ENCODE measurements around the gene DOCK4. TPM values are rescaled to one million over a fixed set of nuclear protein-coding genes. Genes with fewer than 3 reads are reported as not detected.

DOCK4 gene
- total and polyA plus RNA-seq, 2 of the 8 experiments (the other 6 are each of a cell fraction or from before 2014, with no cell fraction given), result 5.1 to 23.6 TPM

- ChIA-PET CTCF (ENCODE audit: partially characterized antibody) (interaction anchor here (1.0 to 1.4 kb wide), 2 partner anchors 71 to 195 kb away, joined by 3 read pairs; no protein-coding TSS in a partner anchor), POLR2A (ENCODE audit: partially characterized antibody) (no interaction called here)
- TF ChIP-seq KDM4A (IDR thresholded peaks at IDR 0.05; ENCODE audit: low read depth, low read length, severe bottlenecking), result no peak
- TF ChIP-seq CREB1 (IDR thresholded peaks at IDR 0.05), result no peak
- no peak for TF ChIP-seq RBBP5 (IDR thresholded peaks at IDR 0.05; ENCODE audit: borderline replicate concordance, low read depth, low read length)
- TF ChIP-seq USF2 (IDR thresholded peaks at IDR 0.05; ENCODE audit: low read length), result no peak
- no peak for TF ChIP-seq TAF7 (optimal IDR thresholded peaks at IDR 0.05; ENCODE audit: borderline replicate concordance, low read depth, low read length)
- Histone ChIP-seq H3K79me1 (ENCODE audit: low read depth, low read length) (no peaks in the 10 kb centered on the region), H3K4me1 (replicated peaks in 1 of 4; ENCODE audit: control insufficient read depth in 3 of 4, insufficient read depth in 4 of 4, low read length in 3 of 4) (no peaks in the 10 kb centered on the region), H2BK20ac (ENCODE audit: low read length) (no peak overlapping the region), H3K14ac (ENCODE audit: insufficient read length) (no peak overlapping the region), H2BK15ac (ENCODE audit: low read length) (no peak overlapping the region), H3K56ac (replicated peaks; ENCODE audit: insufficient read length, low read depth, low read length) (no peak overlapping the region), H3K79me2 (ENCODE audit: control insufficient read depth in 1 of 2, insufficient read depth in 2 of 2, low read length in 2 of 2) (no peaks in the 10 kb centered on the region), H4K20me1 (replicated peaks in 1 of 2; ENCODE audit: control insufficient read depth in 1 of 2, insufficient read depth in 2 of 2, low read length in 2 of 2) (no peaks in the 10 kb centered on the region), H3K4ac (replicated peaks; ENCODE audit: insufficient read length, low read depth, low read length) (no peak overlapping the region), H2AK5ac (ENCODE audit: low read depth, low read length) (no peak overlapping the region), H3K27me3 (replicated peaks in 1 of 4; ENCODE audit: control insufficient read depth in 3 of 4, extremely low read depth in 1 of 4, insufficient read depth in 3 of 4, low read length in 3 of 4) (no peaks in the 10 kb centered on the region), H3K27ac (ENCODE audit: low read depth, low read length) (no peak overlapping the region), H2AFZ (ENCODE audit: low read length) (no peak overlapping the region), H2BK5ac (ENCODE audit: low read depth, low read length) (no peak overlapping the region), H3K4me2 (ENCODE audit: insufficient read depth in 1 of 2, low read depth in 2 of 2, low read length in 2 of 2) (no peak overlapping the region), H2BK12ac (ENCODE audit: low read depth, low read length) (no peak overlapping the region), H3K23me2 (ENCODE audit: low read depth, low read length) (no peaks in the 10 kb centered on the region), H3K23ac (ENCODE audit: insufficient read length) (no peak overlapping the region), H4K91ac (replicated peaks; ENCODE audit: insufficient read length, low read length) (no peak overlapping the region), H3K4me3 (ENCODE audit: extremely low read depth in 1 of 4, insufficient read depth in 2 of 4, low read depth in 3 of 4, low read length in 4 of 4) (no peak overlapping the region), H3K9me3 (ENCODE audit: insufficient read depth in 2 of 2, low read depth in 1 of 2, low read length in 1 of 2) (no peaks in the 10 kb centered on the region), H3K36me3 (ENCODE audit: control insufficient read depth in 2 of 4, insufficient read depth in 4 of 4, low read length in 3 of 4) (no peaks in the 10 kb centered on the region), H4K8ac (ENCODE audit: extremely low read depth, insufficient read depth, low read length) (no peak overlapping the region), H3K18ac (ENCODE audit: extremely low read depth, low read length) (no peak overlapping the region), H2BK120ac (replicated peaks; ENCODE audit: low read depth, low read length) (no peak overlapping the region), H4K5ac (ENCODE audit: insufficient read length, low read depth, low read length) (no peak overlapping the region), H3K9ac (replicated peaks in 1 of 4; ENCODE audit: extremely low read depth in 1 of 4, low read depth in 3 of 4, low read length in 3 of 4) (no peak overlapping the region)
- WGBS, 2 experiments (ENCODE audit: extremely low coverage in 1 of 2, insufficient coverage in 1 of 2, insufficient read length in 1 of 2, insufficient replicate concordance in 2 of 2, low coverage in 1 of 2, low lambda C conversion rate in 2 of 2, missing lambda C conversion rate in 1 of 2), result 86% methylated on average over 8 of the region's 8 CpGs; no CpG with 5 or more reads in 1 of the 2 experiments
- DNase-seq (ENCODE audit: low read depth in 1 of 2, low spot score in 2 of 2) (no peak), FAIRE-seq (no peak)
Measured at GRCh38 chr7:111682588-111683340, 523.4 kb downstream of the DOCK4 start.

Data from H1 (cell line).